Neural cell (in vitro differentiated cells): ENCODE data around the gene WDR7. TPM values are rescaled to one million over a fixed set of nuclear protein-coding genes. Genes with fewer than 3 reads are reported as not detected.

ENCODE experiments used
- H2AFZ ChIP-seq: fragments of 200-600, 300-800 bp; sonication (generic), shearing (Covaris generic); 2 replicates; pipeline ENCODE4 v1.6.0; 2014; ENCODE audit warnings: low read depth, mild to moderate bottlenecking, antibody characterized with exemption, low read length, moderate library complexity
- H3F3A ChIP-seq: fragments of 200-600 bp; shearing (Covaris generic); 2 replicates; pipeline ENCODE4 v1.6.1; 2016; ENCODE audit warnings: mild to moderate bottlenecking, moderate library complexity, mixed read lengths, antibody characterized with exemption, low read length; ENCODE audit not compliant: insufficient read depth, poor library complexity, severe bottlenecking
- H3K27ac ChIP-seq: fragments of 200-600, 300-800 bp; sonication (generic), shearing (Covaris generic); 2 replicates; pipeline ENCODE4 v1.5.1; 2014; ENCODE audit warnings: mild to moderate bottlenecking, low read length, moderate library complexity
- H3K27me3 ChIP-seq: fragments of 300-800, 200-600 bp; sonication (generic), shearing (Covaris generic); 2 replicates; pipeline ENCODE4 v1.6.0; 2014; ENCODE audit warnings: mild to moderate bottlenecking, low read depth, low read length, moderate library complexity; ENCODE audit not compliant: insufficient read depth
- H3K36me3 ChIP-seq: fragments of 300-800, 200-600 bp; sonication (generic), shearing (Covaris generic); 2 replicates; pipeline ENCODE4 v1.5.1; 2014; ENCODE audit warnings: mild to moderate bottlenecking, antibody characterized with exemption, low read length, moderate library complexity; ENCODE audit not compliant: insufficient read depth
- H3K4me2 ChIP-seq: fragments of 300-800, 200-600 bp; sonication (generic), shearing (Covaris generic); 2 replicates; pipeline ENCODE4 v1.6.0; 2014; ENCODE audit warnings: mild to moderate bottlenecking, low read length
- H3K4me3 ChIP-seq: fragments of 300-800, 200-600 bp; sonication (generic), shearing (Covaris generic); 2 replicates; pipeline ENCODE4 v1.5.1; 2014; ENCODE audit warnings: mild to moderate bottlenecking, low read length, moderate library complexity
- H3K79me2 ChIP-seq: fragments of 200-600 bp; shearing (Covaris generic); replicated peaks from 2 replicates; pipeline ENCODE4 v1.6.0; 2014; ENCODE audit warnings: mild to moderate bottlenecking, low read length, moderate library complexity; ENCODE audit not compliant: insufficient read depth
- H3K9ac ChIP-seq: fragments of 300-800, 200-600 bp; sonication (generic), shearing (Covaris generic); 2 replicates; pipeline ENCODE4 v1.6.1; 2016; ENCODE audit warnings: mild to moderate bottlenecking, low read length, mixed read lengths
- H3K9me2 ChIP-seq: fragments of 200-600 bp; shearing (Covaris generic); 2 replicates; pipeline ENCODE4 v1.6.1; 2016; ENCODE audit warnings: mild to moderate bottlenecking, low read length, mixed read lengths; ENCODE audit not compliant: insufficient read depth
- H3K9me3 ChIP-seq: fragments of 200-600, 300-800 bp; sonication (generic), shearing (Covaris generic); 2 replicates; pipeline ENCODE4 v1.6.1; 2016; ENCODE audit warnings: mild to moderate bottlenecking, mixed run types, low read length, moderate library complexity, mixed read lengths
- H4K20me1 ChIP-seq: fragments of 200-600 bp; shearing (Covaris generic); 2 replicates; pipeline ENCODE4 v1.6.1; 2016; ENCODE audit warnings: mild to moderate bottlenecking, mixed run types; ENCODE audit not compliant: insufficient read depth
- EP300 ChIP-seq: fragments of 450-650 bp; conservative IDR thresholded peaks from 2 replicates; pipeline ENCODE4 v1.6.1; 2014; ENCODE audit warnings: antibody characterized with exemption, mild to moderate bottlenecking, moderate library complexity; ENCODE audit not compliant: poor library complexity, severe bottlenecking
- EZH2 ChIP-seq: fragments of 200-600, 300-800 bp; shearing (Covaris generic), sonication (generic); IDR thresholded peaks from 2 replicates; pipeline ENCODE4 v1.6.1; 2014; ENCODE audit warnings: antibody characterized with exemption, low read length, borderline replicate concordance, mild to moderate bottlenecking; ENCODE audit not compliant: insufficient read depth, poor library complexity, severe bottlenecking
- MXI1 ChIP-seq: fragments of 450-650 bp; conservative IDR thresholded peaks from 2 replicates; pipeline ENCODE4 v1.6.1; 2014; ENCODE audit warnings: antibody characterized with exemption, mild to moderate bottlenecking; ENCODE audit not compliant: poor library complexity, severe bottlenecking
- POLR2AphosphoS5 ChIP-seq: IDR thresholded peaks from 2 replicates; pipeline ENCODE4 v1.6.1; 2012
- RAD21 ChIP-seq: fragments of 450-650 bp; conservative IDR thresholded peaks from 2 replicates; pipeline ENCODE4 v1.6.1; 2014; ENCODE audit warnings: antibody characterized with exemption, mild to moderate bottlenecking, moderate library complexity
- REST ChIP-seq: IDR thresholded peaks from 2 replicates; pipeline ENCODE4 v1.6.1; 2012; ENCODE audit warnings: borderline replicate concordance
- SMC3 ChIP-seq: fragments of 450-650 bp; conservative IDR thresholded peaks from 2 replicates; pipeline ENCODE4 v1.6.1; 2014; ENCODE audit warnings: antibody characterized with exemption, mild to moderate bottlenecking, moderate library complexity; ENCODE audit not compliant: poor library complexity
- TAF1 ChIP-seq: IDR thresholded peaks from 2 replicates; pipeline ENCODE4 v1.6.1; 2012; ENCODE audit warnings: low read depth
- polyA plus RNA-seq: library from polyadenylated mRNA; depleted of rRNA; stranded (reverse); fragments of >200 nt; gene quantifications from 2 replicates; pipeline ENCODE4 v1.2.3, GENCODE V29; 2014
- TF ChIP-seq, protein P1 (sequence below): fragments of 450-650 bp; IDR thresholded peaks from 2 replicates; pipeline ENCODE4 v1.5.1; 2014; ENCODE audit warnings: antibody characterized with exemption, mild to moderate bottlenecking, moderate library complexity; ENCODE audit not compliant: poor library complexity, severe bottlenecking

WDR7 gene
- polyA plus RNA-seq, 1 donor from 2014 or later, result 15.1 TPM

GRCh38 chr18:56615738-56616520 is 35.2 kb upstream of the WDR7 start:
- Histone ChIP-seq H3F3A (no peaks in the 10 kb centered on the region), H3K27ac (no peak overlapping the region), H4K20me1 (no peaks in the 10 kb centered on the region), H3K9ac (no peak overlapping the region), H3K36me3 (peaks cover 6% of the 10 kb centered on the region), H3K9me2 (no peaks in the 10 kb centered on the region), H3K27me3 (no peaks in the 10 kb centered on the region), H3K9me3 (no peaks in the 10 kb centered on the region), H3K4me3 (no peak overlapping the region), H2AFZ (no peak overlapping the region), H3K79me2 (no peaks in the 10 kb centered on the region), H3K4me2 (no peak overlapping the region)
- TF ChIP-seq REST (no peak), EZH2 (no peak), POLR2AphosphoS5 (no peak), TAF1 (no peak), RAD21 (no peak), EP300 (no peak), SMC3 (no peak), MXI1 (no peak)
- TF ChIP-seq, protein P1, sequence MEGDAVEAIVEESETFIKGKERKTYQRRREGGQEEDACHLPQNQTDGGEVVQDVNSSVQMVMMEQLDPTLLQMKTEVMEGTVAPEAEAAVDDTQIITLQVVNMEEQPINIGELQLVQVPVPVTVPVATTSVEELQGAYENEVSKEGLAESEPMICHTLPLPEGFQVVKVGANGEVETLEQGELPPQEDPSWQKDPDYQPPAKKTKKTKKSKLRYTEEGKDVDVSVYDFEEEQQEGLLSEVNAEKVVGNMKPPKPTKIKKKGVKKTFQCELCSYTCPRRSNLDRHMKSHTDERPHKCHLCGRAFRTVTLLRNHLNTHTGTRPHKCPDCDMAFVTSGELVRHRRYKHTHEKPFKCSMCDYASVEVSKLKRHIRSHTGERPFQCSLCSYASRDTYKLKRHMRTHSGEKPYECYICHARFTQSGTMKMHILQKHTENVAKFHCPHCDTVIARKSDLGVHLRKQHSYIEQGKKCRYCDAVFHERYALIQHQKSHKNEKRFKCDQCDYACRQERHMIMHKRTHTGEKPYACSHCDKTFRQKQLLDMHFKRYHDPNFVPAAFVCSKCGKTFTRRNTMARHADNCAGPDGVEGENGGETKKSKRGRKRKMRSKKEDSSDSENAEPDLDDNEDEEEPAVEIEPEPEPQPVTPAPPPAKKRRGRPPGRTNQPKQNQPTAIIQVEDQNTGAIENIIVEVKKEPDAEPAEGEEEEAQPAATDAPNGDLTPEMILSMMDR, result no peak

GRCh38 chr18:56627991-56628390 is 23.2 kb upstream of the WDR7 start:
- no peaks in the 10 kb centered on the region for H3F3A ChIP-seq
- H2AFZ ChIP-seq, result no peak overlapping the region
- no peak overlapping the region for H3K4me2 ChIP-seq
- no peaks in the 10 kb centered on the region for H3K9me2 ChIP-seq
- H3K9me3 ChIP-seq, result no peaks in the 10 kb centered on the region
- TF ChIP-seq TAF1, result no peak
- TF ChIP-seq EZH2, result no peak
- TF ChIP-seq EP300, result no peak
- TF ChIP-seq MXI1, result no peak
- no peaks in the 10 kb centered on the region for H3K36me3 ChIP-seq
- H3K4me3 ChIP-seq, result no peak overlapping the region
- H3K79me2 ChIP-seq, result peaks cover 71% of the 10 kb centered on the region
- no peaks in the 10 kb centered on the region for H3K27me3 ChIP-seq
- H3K9ac ChIP-seq, result no peak overlapping the region
- no peaks in the 10 kb centered on the region for H4K20me1 ChIP-seq
- no peak overlapping the region for H3K27ac ChIP-seq
